HepG2 (cell line): ENCODE measurements around the gene TRABD. TPM values are rescaled to one million over a fixed set of nuclear protein-coding genes. Genes with fewer than 3 reads are reported as not detected.

Source experiments
- AGO1 ChIP-seq: fragments of 200-400 bp; formaldehyde crosslinking; IDR thresholded peaks from 2 replicates; pipeline ENCODE4 v1.6.1; 2017; ENCODE audit warnings: mild to moderate bottlenecking, low read depth, low read length, moderate library complexity; ENCODE audit not compliant: poor library complexity, severe bottlenecking
- ATRX ChIP-seq: sonication (generic); formaldehyde crosslinking; IDR thresholded peaks from 2 replicates; pipeline ENCODE4 v1.4.0; 2020; ENCODE audit warnings: missing genetic modification reagents, borderline replicate concordance
- GTF3A ChIP-seq: sonication (generic); formaldehyde crosslinking; conservative IDR thresholded peaks from 2 replicates; pipeline ENCODE4 v1.4.0; 2020; ENCODE audit warnings: mild to moderate bottlenecking, missing genetic modification reagents
- HNF4G ChIP-seq, 2 experiments: sonication (generic) in 1 of 2; formaldehyde crosslinking in 1 of 2; IDR thresholded peaks; 2 replicates each; pipeline versions ENCODE4 v1.4.0 to v1.6.1; 2011 to 2020; ENCODE audit warnings: borderline replicate concordance in 2 of 2, low read depth in 2 of 2, mild to moderate bottlenecking in 2 of 2, low read length in 1 of 2, missing genetic modification reagents in 1 of 2, moderate library complexity in 1 of 2
- MAZ ChIP-seq, 2 experiments: sonication (generic) in 1 of 2; formaldehyde crosslinking in 1 of 2; IDR thresholded peaks; 2 replicates each; pipeline versions ENCODE4 v1.5.0 to v1.6.1; 2012 to 2020; ENCODE audit warnings: low read depth in 2 of 2, mild to moderate bottlenecking in 2 of 2, borderline replicate concordance in 1 of 2, improper control_type of control experiment in 1 of 2, low read length in 1 of 2, missing genetic modification reagents in 1 of 2, moderate library complexity in 1 of 2
- MTA3 ChIP-seq: sonication (generic); formaldehyde crosslinking; IDR thresholded peaks from 2 replicates; pipeline ENCODE4 v1.4.0; 2020; ENCODE audit warnings: missing genetic modification reagents
- MXI1 ChIP-seq: IDR thresholded peaks from 3 replicates; pipeline ENCODE4 v1.6.1; 2012; ENCODE audit warnings: low read depth, low read length, inconsistent platforms, borderline replicate concordance
- NCOA5 ChIP-seq: sonication (generic); formaldehyde crosslinking; IDR thresholded peaks from 2 replicates; pipeline ENCODE4 v1.4.0; 2020; ENCODE audit warnings: missing genetic modification reagents
- NR2F1 ChIP-seq, 2 experiments: fragments of 450-650 bp in 1 of 2; formaldehyde crosslinking in 1 of 2; IDR thresholded peaks; 2 replicates each; pipeline versions ENCODE4 v1.5.0 to v1.6.1; 2016 to 2020; ENCODE audit warnings: mild to moderate bottlenecking in 1 of 2, missing compliant biosample characterization in 1 of 2, missing genetic modification reagents in 1 of 2, moderate library complexity in 1 of 2
- PHF21A ChIP-seq: sonication (generic); formaldehyde crosslinking; IDR thresholded peaks from 2 replicates; pipeline ENCODE4 v1.5.0; 2020; ENCODE audit warnings: mild to moderate bottlenecking, missing genetic modification reagents
- RFX5 ChIP-seq: IDR thresholded peaks from 2 replicates; pipeline ENCODE4 v1.6.1; 2011; ENCODE audit warnings: low read depth, low read length, improper control_type of control experiment
- RXRB ChIP-seq: IDR thresholded peaks from 2 replicates; pipeline ENCODE4 v1.6.1; 2016; ENCODE audit warnings: borderline replicate concordance, missing genetic modification reagents, missing compliant biosample characterization
- SALL1 ChIP-seq: sonication (generic); formaldehyde crosslinking; IDR thresholded peaks from 2 replicates; pipeline ENCODE4 v1.8.0; 2022; ENCODE audit warnings: mild to moderate bottlenecking, missing genetic modification reagents
- ZNF274 ChIP-seq: sonication (generic); formaldehyde crosslinking; IDR thresholded peaks from 2 replicates; pipeline ENCODE4 v1.5.1; 2020; ENCODE audit warnings: mild to moderate bottlenecking, missing genetic modification reagents
- ZNF703 ChIP-seq: sonication (generic); formaldehyde crosslinking; IDR thresholded peaks from 2 replicates; pipeline ENCODE4 v1.5.1; 2020; ENCODE audit warnings: missing genetic modification reagents, mild to moderate bottlenecking, moderate library complexity, borderline replicate concordance
- ZNF776 ChIP-seq: sonication (generic); formaldehyde crosslinking; IDR thresholded peaks from 2 replicates; pipeline ENCODE4 v1.4.0; 2020; ENCODE audit warnings: mild to moderate bottlenecking, missing genetic modification reagents
- polyA plus RNA-seq, 8 experiments: library from polyadenylated mRNA; depleted of rRNA in 3 of 8; stranded (reverse) in 7 of 8; unstranded in 1 of 8; fragments of >200 nt; fragmentation: Illumina TruSeq in 4 of 8; extraction: Trizol in 4 of 8; gene quantifications; 2 replicates each; pipeline versions ENCODE4 v1.2.1 to v1.2.3, GENCODE V29; 2011 to 2016; ENCODE audit warnings: low read depth in 4 of 8, missing spikeins in 1 of 8, mixed read lengths in 1 of 8; ENCODE audit not compliant: insufficient read depth in 1 of 8
- total RNA-seq, 5 experiments: library from RNA; depleted of rRNA; stranded (reverse); fragments of >200 nt; fragmentation: Illumina TruSeq; extraction: Trizol; gene quantifications; 2 replicates each; pipeline ENCODE4 v1.2.3, GENCODE V29; 2016; ENCODE audit warnings: low read depth in 1 of 5
- TF ChIP-seq, protein P1 (sequence below): sonication (generic); formaldehyde crosslinking; IDR thresholded peaks from 2 replicates; pipeline ENCODE4 v1.5.0; 2020; ENCODE audit warnings: missing genetic modification reagents
- TF ChIP-seq, protein P2 (sequence below): fragments of 450-650 bp; IDR thresholded peaks from 2 replicates; pipeline ENCODE4 v1.6.1; 2017; ENCODE audit warnings: mild to moderate bottlenecking
- TF ChIP-seq, protein P3 (sequence below): sonication (generic); formaldehyde crosslinking; IDR thresholded peaks from 2 replicates; pipeline ENCODE4 v1.4.0; 2020; ENCODE audit warnings: missing genetic modification reagents, borderline replicate concordance

TRABD gene
- total and polyA plus RNA-seq, 2 of the 13 experiments (the other 11 are each of a cell fraction or from before 2014, with no cell fraction given) = 21.5 to 28.9 TPM

DNA sequence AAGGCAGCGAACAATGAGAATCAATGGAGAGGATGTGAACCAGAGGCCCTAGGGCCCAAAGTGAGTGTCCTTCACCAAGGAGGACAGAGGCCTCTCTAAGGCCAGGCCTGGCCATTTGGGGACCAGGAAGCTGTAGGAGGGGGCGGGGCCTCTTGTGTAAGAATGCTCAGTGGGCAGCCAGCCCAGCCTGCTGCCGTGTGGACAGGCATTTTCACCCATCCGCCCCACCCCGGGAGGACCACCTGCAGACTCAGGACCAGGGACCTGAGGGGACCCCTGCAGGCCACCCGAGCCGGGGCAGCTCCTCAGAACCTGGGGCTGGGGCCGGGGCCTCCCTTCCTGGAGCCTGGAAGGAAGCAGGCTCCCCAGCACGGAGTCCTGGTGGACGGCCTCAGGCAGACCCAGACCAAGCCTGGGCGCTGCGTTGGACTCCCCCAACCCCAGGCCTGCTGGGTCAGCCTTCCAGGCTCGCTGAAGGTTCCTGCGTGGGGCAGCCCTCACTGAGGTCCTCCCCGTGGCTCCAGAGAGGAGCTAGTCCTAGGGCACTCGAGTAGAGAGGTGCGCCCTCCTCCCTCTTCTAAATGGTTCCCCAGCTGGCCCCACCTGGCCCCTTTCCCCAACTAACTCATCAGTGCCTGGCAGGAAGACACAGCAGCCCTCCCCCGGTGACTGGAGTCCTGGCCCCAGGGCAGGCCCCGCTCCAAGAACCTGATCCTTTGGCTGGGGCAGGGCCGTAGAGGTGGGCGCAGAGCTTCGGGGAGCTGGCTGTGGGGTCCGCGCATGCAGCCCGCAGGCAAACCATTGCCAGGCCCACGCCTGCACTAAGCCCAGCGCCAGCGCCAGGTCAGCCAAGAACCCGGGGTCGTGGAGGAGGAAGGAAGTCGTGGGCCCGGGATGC lies 1.5 kb upstream of the TRABD start (continued):
- peak; percentile 27 for TF ChIP-seq AGO1
- TF ChIP-seq, protein P1, sequence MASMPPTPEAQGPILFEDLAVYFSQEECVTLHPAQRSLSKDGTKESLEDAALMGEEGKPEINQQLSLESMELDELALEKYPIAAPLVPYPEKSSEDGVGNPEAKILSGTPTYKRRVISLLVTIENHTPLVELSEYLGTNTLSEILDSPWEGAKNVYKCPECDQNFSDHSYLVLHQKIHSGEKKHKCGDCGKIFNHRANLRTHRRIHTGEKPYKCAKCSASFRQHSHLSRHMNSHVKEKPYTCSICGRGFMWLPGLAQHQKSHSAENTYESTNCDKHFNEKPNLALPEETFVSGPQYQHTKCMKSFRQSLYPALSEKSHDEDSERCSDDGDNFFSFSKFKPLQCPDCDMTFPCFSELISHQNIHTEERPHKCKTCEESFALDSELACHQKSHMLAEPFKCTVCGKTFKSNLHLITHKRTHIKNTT (CRISPR knock-in tag) = no peak
- TF ChIP-seq ZNF703 (CRISPR knock-in tag) = no peak
- TF ChIP-seq GTF3A (CRISPR knock-in tag) = no peak
- no peak for TF ChIP-seq NCOA5 (CRISPR knock-in tag)
- no peak for TF ChIP-seq RFX5
- TF ChIP-seq MTA3 (CRISPR knock-in tag) = no peak
- TF ChIP-seq, protein P2, sequence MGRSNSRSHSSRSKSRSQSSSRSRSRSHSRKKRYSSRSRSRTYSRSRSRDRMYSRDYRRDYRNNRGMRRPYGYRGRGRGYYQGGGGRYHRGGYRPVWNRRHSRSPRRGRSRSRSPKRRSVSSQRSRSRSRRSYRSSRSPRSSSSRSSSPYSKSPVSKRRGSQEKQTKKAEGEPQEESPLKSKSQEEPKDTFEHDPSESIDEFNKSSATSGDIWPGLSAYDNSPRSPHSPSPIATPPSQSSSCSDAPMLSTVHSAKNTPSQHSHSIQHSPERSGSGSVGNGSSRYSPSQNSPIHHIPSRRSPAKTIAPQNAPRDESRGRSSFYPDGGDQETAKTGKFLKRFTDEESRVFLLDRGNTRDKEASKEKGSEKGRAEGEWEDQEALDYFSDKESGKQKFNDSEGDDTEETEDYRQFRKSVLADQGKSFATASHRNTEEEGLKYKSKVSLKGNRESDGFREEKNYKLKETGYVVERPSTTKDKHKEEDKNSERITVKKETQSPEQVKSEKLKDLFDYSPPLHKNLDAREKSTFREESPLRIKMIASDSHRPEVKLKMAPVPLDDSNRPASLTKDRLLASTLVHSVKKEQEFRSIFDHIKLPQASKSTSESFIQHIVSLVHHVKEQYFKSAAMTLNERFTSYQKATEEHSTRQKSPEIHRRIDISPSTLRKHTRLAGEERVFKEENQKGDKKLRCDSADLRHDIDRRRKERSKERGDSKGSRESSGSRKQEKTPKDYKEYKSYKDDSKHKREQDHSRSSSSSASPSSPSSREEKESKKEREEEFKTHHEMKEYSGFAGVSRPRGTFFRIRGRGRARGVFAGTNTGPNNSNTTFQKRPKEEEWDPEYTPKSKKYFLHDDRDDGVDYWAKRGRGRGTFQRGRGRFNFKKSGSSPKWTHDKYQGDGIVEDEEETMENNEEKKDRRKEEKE = no peak
- TF ChIP-seq HNF4G (IDR thresholded peaks at IDR 0.05; ENCODE audit: borderline replicate concordance, low read depth, low read length) = no peak
- TF ChIP-seq HNF4G (CRISPR knock-in tag; IDR thresholded peaks at IDR 0.05; ENCODE audit: borderline replicate concordance, low read depth) = no peak
- TF ChIP-seq, protein P3, sequence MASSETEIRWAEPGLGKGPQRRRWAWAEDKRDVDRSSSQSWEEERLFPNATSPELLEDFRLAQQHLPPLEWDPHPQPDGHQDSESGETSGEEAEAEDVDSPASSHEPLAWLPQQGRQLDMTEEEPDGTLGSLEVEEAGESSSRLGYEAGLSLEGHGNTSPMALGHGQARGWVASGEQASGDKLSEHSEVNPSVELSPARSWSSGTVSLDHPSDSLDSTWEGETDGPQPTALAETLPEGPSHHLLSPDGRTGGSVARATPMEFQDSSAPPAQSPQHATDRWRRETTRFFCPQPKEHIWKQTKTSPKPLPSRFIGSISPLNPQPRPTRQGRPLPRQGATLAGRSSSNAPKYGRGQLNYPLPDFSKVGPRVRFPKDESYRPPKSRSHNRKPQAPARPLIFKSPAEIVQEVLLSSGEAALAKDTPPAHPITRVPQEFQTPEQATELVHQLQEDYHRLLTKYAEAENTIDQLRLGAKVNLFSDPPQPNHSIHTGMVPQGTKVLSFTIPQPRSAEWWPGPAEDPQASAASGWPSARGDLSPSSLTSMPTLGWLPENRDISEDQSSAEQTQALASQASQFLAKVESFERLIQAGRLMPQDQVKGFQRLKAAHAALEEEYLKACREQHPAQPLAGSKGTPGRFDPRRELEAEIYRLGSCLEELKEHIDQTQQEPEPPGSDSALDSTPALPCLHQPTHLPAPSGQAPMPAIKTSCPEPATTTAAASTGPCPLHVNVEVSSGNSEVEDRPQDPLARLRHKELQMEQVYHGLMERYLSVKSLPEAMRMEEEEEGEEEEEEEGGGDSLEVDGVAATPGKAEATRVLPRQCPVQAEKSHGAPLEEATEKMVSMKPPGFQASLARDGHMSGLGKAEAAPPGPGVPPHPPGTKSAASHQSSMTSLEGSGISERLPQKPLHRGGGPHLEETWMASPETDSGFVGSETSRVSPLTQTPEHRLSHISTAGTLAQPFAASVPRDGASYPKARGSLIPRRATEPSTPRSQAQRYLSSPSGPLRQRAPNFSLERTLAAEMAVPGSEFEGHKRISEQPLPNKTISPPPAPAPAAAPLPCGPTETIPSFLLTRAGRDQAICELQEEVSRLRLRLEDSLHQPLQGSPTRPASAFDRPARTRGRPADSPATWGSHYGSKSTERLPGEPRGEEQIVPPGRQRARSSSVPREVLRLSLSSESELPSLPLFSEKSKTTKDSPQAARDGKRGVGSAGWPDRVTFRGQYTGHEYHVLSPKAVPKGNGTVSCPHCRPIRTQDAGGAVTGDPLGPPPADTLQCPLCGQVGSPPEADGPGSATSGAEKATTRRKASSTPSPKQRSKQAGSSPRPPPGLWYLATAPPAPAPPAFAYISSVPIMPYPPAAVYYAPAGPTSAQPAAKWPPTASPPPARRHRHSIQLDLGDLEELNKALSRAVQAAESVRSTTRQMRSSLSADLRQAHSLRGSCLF (CRISPR knock-in tag) = no peak
- 0 out of 2 replicates have a peak, but pooled peaks have one; percentile 19 for TF ChIP-seq PHF21A (CRISPR knock-in tag)
- TF ChIP-seq NR2F1 (CRISPR knock-in tag; IDR thresholded peaks at IDR 0.05) = no peak
- no peak for TF ChIP-seq MAZ (IDR thresholded peaks at IDR 0.05; ENCODE audit: borderline replicate concordance, low read depth, low read length)
- 0 out of 2 replicates have a peak, but pooled peaks have one; percentile 37 for TF ChIP-seq MAZ (CRISPR knock-in tag; IDR thresholded peaks at IDR 0.05; ENCODE audit: low read depth)
- TF ChIP-seq RXRB (CRISPR knock-in tag) = no peak
- no peak for TF ChIP-seq ZNF274
- no peak for TF ChIP-seq MXI1
- TF ChIP-seq ZNF776 (CRISPR knock-in tag) = no peak
- TF ChIP-seq SALL1 (CRISPR knock-in tag) = peak; percentile 7; the same call in 1 of the 2 replicates
- TF ChIP-seq ATRX (CRISPR knock-in tag) = no peak
